GM18498 (cell line): ENCODE data around the gene ZFR2.

ENCODE experiments used
- ATAC-seq: cut with Tn5 transposase; IDR thresholded peaks from one replicate; pipeline ENCODE4 v1.9.1; 2021; ENCODE audit warnings: mild to moderate bottlenecking, moderate library complexity; ENCODE audit not compliant: unreplicated experiment

Gene ZFR2

DNA sequence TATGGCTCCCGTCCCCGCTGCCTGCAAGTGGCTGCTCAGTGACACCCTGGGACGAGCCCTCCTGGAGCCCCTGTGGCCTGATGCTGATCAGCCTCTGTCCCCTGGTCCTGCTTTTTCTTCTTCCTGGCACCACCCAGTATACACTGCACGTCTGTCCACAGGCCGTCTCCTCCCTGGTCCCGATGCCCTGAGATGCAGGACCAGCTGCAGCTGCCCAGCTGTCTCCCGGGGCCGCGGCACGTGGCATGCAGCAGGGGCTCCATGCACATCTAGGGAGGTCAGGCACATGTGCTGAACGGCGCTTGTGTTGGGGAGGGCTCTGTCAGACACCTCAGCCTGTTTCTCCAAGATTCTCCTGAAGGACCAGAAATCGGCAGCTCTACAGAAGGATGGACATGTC lies 30.2 kb downstream of the ZFR2 start:
- no peak for ATAC-seq

GRCh38 chr19:3837922-3838321 lies 30.9 kb downstream of the ZFR2 start:
- no peak for ATAC-seq

- ATAC-seq, result no peak
Observed at GRCh38 chr19:3837332-3837731, 31.5 kb downstream of the ZFR2 start.

GRCh38 chr19:3836887-3837286 lies 32.0 kb downstream of the ZFR2 start:
- ATAC-seq, result no peak

- ATAC-seq, result no peak
Observed at GRCh38 chr19:3835055-3835435, 33.8 kb downstream of the ZFR2 start.

DNA sequence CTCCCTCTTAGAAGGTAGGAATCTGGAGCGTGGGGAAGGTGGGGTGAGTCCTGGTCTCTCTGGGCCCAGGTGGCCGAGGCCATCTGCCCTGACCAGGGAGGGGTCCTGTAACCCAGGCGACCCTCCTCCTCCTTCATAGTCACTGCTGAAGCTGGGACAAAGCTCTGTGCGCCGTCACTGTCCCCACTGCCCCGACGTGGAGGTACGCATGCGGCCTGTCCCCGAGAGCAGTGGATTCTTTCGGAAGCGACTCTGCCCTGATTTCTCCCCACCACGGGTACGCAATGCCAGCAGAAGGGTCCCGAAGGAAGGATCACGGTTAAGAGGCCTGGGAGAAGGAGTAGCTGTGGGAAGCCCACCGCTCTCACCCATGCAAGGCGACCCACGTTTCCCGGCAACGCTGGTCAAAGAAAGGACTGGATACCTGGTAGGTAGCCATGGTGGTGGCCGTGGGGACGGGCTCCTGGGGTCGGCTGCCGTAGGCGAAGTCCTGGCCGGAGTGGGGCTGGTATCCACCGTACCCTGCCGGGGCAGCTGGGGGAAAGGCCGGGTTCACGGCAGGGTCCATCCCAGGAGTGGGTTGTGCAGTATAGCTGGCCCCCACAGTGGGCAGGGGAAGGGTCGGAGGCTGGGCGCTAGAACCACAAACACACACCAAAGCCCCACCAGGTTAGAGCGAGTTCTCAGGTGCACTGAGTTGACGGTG lies 34.3 kb downstream of the ZFR2 start:
- ATAC-seq, result no peak

DNA sequence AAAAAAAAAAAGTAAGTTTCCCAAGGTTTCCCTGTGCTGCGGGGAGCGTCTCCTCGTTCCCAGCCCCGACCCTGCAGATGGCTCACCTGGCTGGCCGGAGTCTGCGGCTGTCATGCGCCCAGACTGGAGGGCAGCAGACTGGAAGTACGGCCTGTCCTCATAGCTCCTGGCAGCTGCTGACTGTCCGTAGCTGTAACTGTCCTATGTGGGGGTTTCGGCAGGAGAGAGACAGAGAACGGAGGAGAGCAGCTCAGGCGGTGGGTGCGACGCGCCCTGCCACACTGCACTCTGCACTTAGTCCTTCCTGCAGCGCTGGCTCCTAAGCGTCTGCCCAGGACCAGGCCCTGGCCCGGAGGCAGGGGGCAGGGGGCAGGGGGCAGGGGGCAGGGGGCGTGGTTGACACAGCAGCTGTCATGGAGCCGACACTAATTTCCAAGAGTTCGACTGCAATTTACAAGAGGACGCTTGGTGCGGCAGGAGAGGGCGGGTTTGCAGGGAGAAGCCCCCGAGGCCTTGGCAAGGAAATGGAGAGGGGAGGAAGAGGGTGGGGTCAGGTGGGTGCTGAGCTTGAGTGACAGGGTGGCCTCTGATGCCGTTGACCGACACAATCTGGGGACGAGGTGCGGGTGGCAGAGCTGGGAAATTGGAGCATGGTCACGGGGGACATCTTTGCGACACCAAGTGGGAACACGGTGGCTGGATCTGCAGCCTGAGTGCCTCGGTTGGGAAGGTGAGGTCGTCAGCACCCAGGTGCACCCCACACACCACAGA lies 35.1 kb downstream of the ZFR2 start:
- no peak for ATAC-seq

DNA sequence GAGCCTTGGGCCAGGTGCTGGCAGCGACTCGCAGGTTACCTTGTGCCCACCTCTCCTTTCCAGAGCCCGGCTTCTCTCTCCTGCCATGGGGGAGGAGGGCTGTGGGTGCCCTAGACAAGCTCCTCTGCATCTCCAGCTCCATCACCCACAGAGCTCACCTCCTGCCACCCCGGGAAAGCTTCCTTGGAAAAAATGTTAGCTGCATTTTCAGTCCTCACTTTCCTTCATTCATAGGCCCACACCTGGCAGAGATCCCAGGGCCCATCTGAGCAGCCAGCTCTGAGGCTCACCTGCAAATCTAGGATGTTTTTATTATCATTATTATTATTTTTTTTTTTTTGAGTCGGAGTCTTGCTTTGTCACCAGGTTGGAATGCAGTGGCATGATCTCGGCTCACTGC lies 36.8 kb downstream of the ZFR2 start:
- ATAC-seq, result no peak

- no peak for ATAC-seq
Observed at GRCh38 chr19:3831601-3832000, 37.2 kb downstream of the ZFR2 start.

GRCh38 chr19:3830621-3831589 lies 37.9 kb downstream of the ZFR2 start:
- no peak for ATAC-seq

DNA sequence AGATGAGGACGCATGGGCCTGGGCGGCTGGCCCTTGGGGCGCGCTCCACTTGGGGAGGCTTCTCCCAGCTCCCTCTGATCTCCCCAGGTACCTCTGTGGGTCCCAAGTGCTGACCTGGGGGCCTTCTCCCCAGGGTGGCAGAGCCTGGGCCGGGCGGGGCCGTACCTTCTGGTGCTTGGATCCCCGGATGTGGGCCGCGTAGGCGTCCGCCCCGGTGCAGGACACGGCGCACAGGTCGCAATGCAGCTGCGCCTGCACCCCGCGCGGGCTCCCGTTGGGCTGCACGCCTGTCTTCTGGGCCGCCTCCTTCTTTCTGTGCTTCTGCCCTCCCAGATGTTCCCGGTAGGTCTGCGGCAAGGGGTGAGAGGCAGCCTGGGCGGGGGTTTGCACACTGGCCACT lies 41.5 kb downstream of the ZFR2 start:
- ATAC-seq, result no peak

DNA sequence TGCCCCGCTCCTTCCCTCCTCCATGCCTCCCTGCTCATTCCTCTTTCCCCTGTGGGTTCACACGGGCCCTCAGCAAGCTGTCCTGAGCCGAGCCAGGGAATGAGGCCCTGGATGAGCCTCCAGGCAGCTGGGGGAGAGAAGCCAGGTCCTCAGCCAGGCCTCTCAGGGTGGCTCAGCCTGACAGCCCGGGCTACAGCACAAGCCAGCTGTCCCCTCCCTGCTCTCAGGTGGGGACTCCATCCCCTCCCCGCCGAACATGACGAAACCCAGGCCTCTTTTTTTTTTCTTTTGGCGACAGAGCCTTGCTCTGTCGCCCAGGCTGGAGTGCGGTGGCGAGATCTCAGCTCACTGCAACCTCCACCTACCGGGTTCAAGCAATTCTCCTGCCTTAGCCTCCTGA lies 42.7 kb downstream of the ZFR2 start:
- ATAC-seq, result no peak

GRCh38 chr19:3825286-3825956 lies 43.4 kb downstream of the ZFR2 start:
- no peak for ATAC-seq

- no peak for ATAC-seq
Observed at GRCh38 chr19:3823350-3823713, 45.5 kb downstream of the ZFR2 start.

GRCh38 chr19:3822683-3823349 lies 46.0 kb downstream of the ZFR2 start:
- no peak for ATAC-seq

DNA sequence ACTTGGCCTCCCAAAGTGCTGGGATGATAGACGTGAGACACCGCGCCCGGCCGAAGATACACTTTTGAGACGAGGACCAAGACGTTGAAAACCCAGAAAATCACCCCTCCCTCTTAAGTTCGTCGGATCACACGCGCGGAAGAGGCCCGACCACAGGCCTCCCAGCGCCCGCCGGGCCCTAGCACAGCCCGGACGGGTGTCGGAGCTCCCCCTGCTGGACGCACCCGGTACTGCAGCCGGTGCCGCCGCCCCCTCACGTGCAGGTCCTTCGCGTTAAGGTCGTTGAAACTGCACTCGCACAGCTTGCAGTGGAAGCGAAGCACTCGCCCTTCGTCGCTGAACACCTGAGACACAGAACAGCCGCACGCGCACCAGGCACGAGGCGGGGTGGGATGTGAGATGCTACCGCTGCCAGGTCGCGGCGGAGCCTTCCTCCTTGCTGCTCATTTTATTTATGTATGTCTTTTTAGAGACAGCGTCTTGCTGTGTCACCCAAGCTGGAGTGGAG lies 46.9 kb downstream of the ZFR2 start:
- ATAC-seq, result no peak

DNA sequence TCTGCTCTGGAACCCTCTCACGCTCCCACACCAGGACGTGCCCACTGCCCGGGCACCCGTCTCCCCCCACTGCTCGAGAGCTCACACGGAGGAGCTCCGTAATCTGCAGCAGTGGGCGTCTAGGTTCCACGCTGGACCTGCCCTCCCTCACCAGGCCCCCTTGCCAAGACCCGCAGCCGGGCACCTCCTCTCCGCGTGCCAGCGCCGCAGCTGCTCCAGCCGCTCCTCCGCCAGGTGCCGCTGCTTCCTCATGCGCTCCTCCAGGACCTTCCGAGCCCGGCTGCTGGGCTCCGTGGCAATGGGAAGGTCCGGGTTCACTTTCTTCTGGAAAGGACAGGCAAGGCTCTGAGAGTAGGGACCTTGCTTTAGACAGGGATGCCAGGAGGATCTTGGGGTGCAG lies 47.7 kb downstream of the ZFR2 start:
- ATAC-seq, result no peak

DNA sequence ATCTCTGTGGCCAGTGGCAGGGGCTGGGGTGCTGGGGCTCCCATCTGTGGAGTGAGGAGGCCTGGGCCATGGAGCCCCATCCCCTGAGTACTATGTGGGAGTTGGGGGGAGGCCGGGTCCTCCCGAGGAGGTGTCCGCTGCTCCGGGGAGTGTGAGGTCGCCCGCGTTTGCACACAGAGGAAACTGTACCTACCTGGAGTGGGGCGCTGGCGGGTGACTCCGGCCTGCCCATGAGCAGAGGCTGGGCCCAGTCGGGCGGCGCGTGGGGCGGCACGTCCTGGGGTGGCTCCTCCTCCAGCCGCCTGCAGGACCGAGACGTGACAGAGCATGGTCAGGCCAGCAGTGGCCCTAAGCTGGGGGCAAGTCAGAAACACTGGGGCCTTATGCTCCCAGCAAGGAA lies 48.8 kb downstream of the ZFR2 start:
- no peak for ATAC-seq

GRCh38 chr19:3818918-3819317 lies 49.9 kb downstream of the ZFR2 start:
- ATAC-seq, result no peak

DNA sequence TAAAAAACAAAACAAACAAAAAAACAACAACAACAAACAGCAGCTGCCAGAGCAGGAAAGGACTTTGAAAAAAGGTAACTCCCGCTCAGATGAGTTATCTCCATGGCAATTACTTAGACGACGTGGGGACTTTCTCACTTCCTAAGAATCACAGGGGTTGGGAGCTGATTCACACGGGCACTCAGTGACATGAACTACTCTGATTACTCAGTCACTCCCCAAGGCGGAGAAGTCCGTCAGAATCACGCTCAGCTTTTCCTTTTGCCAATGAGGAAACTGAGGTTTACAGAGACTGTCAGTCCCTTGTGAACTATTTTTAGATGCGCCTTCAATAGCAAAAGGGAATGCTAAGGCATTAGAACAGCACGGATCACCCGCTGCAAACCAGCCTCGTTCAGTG lies 50.4 kb downstream of the ZFR2 start:
- no peak for ATAC-seq
